ENCODE data around the gene COLGALT1.
A peak's percentile ranks its signal among the peaks of the same experiment; 100 is the strongest.

The COLGALT1 gene

GRCh38 chr19:17615889-17616685 is 60.6 kb downstream of the COLGALT1 start:
- TF ChIP-seq CTCF (IDR thresholded peaks at IDR 0.05; ENCODE audit: control extremely low read depth, extremely low read depth, low read depth, missing control alignments): no peak
- DNase-seq (ENCODE audit: extremely low spot score): no peak
- POLR2A ChIA-PET: no interaction called here
- CTCF ChIA-PET: interaction anchor here (1.0 to 3.8 kb wide), 3 partner anchors 9 to 150 kb away, joined by 3 to 19 read pairs (median 5); no protein-coding TSS in a partner anchor

GRCh38 chr19:17616686-17616960 is 61.2 kb downstream of the COLGALT1 start:
- ChIA-PET POLR2A (no interaction called here), CTCF (interaction anchor here (1.9 to 3.8 kb wide), 2 partner anchors 10 to 150 kb away, joined by 5 to 19 read pairs; no protein-coding TSS in a partner anchor)
- TF ChIP-seq CTCF (IDR thresholded peaks at IDR 0.05; ENCODE audit: control extremely low read depth, extremely low read depth, low read depth, missing control alignments): no peak
- DNase-seq (ENCODE audit: extremely low spot score): no peak

GRCh38 chr19:17616961-17617806 is 61.7 kb downstream of the COLGALT1 start:
- ChIA-PET POLR2A (no interaction called here), CTCF (interaction anchor here (1.9 to 3.8 kb wide), 2 partner anchors 10 to 149 kb away, joined by 5 to 19 read pairs; no protein-coding TSS in a partner anchor)
- peak; percentile 74 for DNase-seq (ENCODE audit: extremely low spot score)
- no peak for TF ChIP-seq CTCF (IDR thresholded peaks at IDR 0.05; ENCODE audit: control extremely low read depth, extremely low read depth, low read depth, missing control alignments)

- POLR2A ChIA-PET: no interaction called here
- CTCF ChIA-PET: interaction anchor here (1.1 to 5.2 kb wide), 4 partner anchors 9 to 238 kb away, joined by 3 to 43 read pairs (median 4); no protein-coding TSS in a partner anchor
- DNase-seq (ENCODE audit: extremely low spot score): no peak
- no peak for TF ChIP-seq CTCF (IDR thresholded peaks at IDR 0.05; ENCODE audit: control extremely low read depth, extremely low read depth, low read depth, missing control alignments)
Observed at GRCh38 chr19:17617807-17618192, 62.4 kb downstream of the COLGALT1 start.

- TF ChIP-seq CTCF (IDR thresholded peaks at IDR 0.05; ENCODE audit: control extremely low read depth, extremely low read depth, low read depth, missing control alignments): no peak
- DNase-seq (ENCODE audit: extremely low spot score): no peak
- CTCF ChIA-PET: interaction anchor here (1.1 to 5.2 kb wide), 3 partner anchors 9 to 238 kb away, joined by 3 to 43 read pairs (median 3); no protein-coding TSS in a partner anchor
- POLR2A ChIA-PET: interaction anchor here (0.5 kb wide), 1 partner anchor 348 kb away, joined by 3 read pairs; no protein-coding TSS in a partner anchor
Observed at GRCh38 chr19:17618281-17618903, 62.9 kb downstream of the COLGALT1 start.

- POLR2A ChIA-PET: no interaction called here
- CTCF ChIA-PET: interaction anchor here (1.1 to 5.2 kb wide), 3 partner anchors 8 to 237 kb away, joined by 3 to 43 read pairs (median 3); no protein-coding TSS in a partner anchor
- TF ChIP-seq CTCF (IDR thresholded peaks at IDR 0.05; ENCODE audit: control extremely low read depth, extremely low read depth, low read depth, missing control alignments): no peak
- DNase-seq (ENCODE audit: extremely low spot score): no peak
Observed at GRCh38 chr19:17618936-17619335, 63.5 kb downstream of the COLGALT1 start.
